HT1080 (cell line): Measurements from ENCODE around the gene ISY1. TPM values are rescaled to one million over a fixed set of nuclear protein-coding genes. Genes with fewer than 3 reads are reported as not detected.
"Not testable (repeated sequence)": the region's sequence is repeated elsewhere in the genome, so short reads cannot be mapped to it uniquely, and the experiment has no call there.

Source experiments
- DNase-seq: peaks from one replicate; pipeline ENCODE4 v3.0.0-alpha.2; 2015; ENCODE audit warnings: low read depth
- total RNA-seq: library from RNA; depleted of rRNA; stranded (reverse); fragments of >200 nt; shearing (Covaris generic); gene quantifications from 2 replicates; pipeline ENCODE4 v1.2.3, GENCODE V29; 2014

ISY1 gene
- total RNA-seq, 1 experiment from 2014 or later: 88.6 TPM

DNA sequence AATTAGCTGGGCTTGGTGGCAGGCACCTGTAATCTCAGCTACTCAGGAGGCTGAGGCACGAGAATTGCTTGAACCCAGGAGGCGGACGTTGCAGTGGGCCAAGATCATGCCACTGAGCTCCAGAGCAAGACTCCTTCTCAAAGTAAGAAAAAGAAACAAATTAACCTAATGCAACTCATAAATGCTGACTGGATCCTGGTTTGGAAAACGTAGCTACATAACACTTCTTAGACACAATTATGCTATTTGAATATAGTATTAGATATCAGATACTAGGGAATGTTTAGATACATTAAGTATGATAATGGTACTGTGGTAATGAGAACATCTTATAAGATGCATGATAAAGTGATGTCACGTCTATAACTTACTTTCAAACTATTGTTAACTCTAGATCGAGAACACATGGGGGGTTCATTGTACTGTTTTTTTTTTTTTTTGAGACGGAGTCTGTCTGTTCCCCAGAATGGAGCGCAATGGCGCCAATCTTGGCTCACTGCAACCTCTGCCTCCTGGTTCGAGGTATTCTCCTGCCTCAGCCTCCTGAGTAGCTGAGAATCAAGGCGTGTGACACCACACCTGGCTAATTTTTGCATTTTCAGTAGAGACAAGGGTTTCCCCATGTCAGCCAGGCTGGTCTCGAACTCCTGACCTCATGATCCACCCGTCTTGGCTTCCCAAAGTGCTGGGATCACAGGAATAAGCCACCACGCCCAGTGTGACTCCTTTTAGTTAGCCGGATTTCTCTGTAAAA lies 5.9 kb upstream of the ISY1 start:
- DNase-seq: no peak

DNA sequence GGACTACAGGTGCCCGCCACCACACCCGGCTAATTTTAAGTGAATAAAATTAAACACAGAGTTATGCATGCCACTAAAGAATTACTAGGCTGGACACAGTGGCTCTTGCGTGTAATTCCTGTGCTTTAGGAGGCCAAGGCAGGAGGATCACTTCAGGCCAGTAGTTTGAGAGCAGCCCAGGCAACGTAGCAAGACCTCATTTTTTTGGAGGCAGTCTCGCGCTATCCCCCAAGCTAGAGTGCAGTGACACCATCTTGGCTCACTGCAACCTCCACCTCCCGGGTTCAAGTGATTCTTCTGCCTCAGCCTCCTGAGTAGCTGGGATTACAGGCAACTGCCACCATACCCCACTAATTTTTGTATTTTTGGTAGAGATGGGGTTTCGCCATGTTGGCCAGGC lies 4.7 kb upstream of the ISY1 start:
- not testable (repeated sequence) for DNase-seq

- DNase-seq: no peak
These were observed 3.6 kb upstream of the ISY1 start for GRCh38 chr3:129164500-129164899.

- DNase-seq: peak; percentile 28
These were observed 2.1 kb upstream of the ISY1 start for GRCh38 chr3:129162729-129163579.

GRCh38 chr3:129161860-129162271 lies 1.0 kb upstream of the ISY1 start:
- DNase-seq: peak; percentile 48

- no peak for DNase-seq
These were observed 16.1 kb downstream of the ISY1 start for GRCh38 chr3:129144786-129145185.

DNA sequence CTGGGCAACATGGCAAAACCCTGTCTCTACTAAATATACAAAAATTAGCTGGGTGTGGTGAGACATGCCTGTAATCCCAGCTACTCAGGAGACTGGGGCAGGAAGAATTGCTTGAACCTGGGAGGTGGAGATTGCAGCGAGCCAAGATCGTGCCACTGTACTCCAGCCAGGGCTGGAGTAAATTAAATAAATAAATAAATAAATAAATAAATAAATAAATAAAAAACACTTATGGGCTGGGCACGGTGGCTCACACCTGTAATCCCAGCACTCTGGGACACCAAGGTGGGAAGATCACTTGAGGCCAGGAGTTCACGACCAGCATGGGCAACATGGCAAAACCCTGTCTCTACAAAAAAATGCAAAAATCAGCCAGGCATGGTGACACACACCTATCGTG lies 19.9 kb downstream of the ISY1 start:
- not testable (repeated sequence) for DNase-seq

DNA sequence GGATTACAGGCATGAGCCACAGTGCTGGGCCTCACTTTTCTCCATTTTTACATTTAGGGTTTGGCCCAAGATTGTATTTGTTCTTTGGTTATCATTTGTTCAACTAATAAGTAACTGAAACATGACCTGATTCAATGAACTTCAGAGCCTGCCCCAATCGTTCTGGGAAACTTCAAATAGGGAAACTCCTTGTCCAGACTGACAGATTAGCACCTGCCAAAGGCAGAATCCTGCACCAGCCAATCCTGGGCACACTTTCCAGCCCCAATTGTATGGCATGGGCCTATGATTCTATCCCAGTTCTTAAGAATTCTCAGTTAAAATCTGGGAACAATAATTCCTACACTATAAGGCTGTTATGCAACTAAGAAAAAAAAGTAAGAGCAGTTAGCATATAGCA lies 21.0 kb downstream of the ISY1 start:
- no peak for DNase-seq

GRCh38 chr3:129136275-129136674 lies 24.6 kb downstream of the ISY1 start:
- not testable (repeated sequence) for DNase-seq

DNA sequence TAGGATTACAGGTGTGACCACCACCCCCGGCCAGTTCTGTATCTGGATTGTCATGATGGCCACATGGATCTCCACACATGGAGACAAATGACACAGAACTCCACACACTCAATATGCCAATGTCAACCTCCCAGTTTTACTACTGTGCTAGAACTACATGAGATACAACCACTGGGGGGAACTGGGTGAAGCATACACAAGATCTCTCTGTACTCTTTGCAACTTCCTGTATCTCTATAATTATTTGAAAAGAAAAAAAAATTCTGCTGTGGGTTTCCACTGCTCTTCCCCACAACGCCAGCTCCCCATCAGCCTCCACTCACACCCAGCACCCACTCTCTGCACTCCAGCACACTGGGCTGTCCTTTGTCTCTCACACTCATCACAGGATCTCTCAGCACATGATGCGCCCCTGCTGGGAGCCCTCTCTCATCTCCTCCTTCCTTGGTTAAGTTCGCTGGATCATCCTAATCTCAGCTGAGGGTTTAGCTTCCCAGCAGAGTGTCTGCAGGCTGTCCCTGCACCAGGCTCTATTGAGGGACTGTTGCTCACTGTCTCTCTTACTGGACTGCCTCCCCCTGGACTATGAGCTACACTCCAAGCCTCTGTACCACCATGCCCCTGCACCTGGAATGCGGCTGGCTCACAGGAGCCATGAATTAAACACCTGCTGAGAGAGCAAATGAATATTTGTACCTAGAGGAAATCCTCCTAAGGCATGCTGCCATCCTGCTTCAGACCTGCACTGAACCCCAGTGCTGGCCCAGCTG lies 28.6 kb downstream of the ISY1 start:
- no peak for DNase-seq

- DNase-seq: no peak
These were observed 29.3 kb downstream of the ISY1 start for GRCh38 chr3:129131465-129132088.

DNA sequence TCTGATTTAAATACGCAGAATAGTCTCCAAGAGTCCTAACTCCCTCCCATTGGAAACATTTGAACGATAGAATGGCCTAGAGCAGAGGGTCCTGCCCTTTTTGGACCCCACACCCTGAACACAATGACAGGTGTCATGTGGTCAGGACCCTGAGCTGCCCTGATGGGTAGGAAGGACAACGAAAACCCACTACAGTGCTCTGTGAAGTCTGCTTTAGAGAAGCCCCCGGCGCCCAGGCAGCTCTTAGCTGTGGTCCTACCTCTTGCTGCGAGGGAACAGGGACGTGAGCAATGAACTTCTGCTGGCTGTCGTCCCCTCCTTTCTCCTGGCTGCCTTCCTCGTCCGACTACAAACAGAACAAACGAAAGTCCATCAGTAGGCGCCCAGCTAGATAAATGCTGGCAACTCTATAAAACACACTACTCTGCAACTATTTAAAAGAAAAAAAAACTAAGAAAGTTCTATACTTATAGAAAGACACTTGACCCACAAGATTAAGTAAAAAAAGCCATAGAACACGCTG lies 30.5 kb downstream of the ISY1 start:
- DNase-seq: no peak

GRCh38 chr3:129128357-129129155 lies 32.3 kb downstream of the ISY1 start:
- DNase-seq: no peak

DNA sequence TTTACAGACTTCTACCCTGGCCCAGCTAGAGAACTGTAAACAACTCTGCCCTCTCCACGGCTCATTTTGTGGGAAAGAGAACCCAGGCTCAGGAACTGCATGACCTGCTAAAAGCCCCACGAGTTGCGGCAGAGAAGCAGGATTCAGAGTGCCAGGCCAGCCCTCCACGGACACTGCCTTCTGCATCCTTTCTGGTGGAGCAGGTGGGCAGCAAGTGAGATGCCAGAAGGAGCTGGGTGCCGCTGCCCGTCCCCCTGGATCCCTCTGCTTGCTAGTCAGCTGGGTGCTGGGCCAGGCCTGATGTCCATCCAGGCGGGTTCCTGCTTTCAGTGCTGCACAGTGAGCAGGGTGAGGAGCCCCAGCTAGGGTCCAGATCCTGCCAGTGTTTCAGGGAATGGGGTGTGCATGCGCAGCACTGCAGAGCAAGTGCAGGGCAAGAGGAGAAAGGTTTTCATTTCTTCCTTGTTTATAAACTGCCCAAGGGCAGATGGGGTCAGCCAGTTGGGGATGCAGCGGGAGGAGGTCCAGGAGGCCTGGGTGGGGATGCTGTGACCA lies 34.1 kb downstream of the ISY1 start:
- DNase-seq: no peak

GRCh38 chr3:129123314-129124060 lies 37.4 kb downstream of the ISY1 start:
- DNase-seq: no peak

- DNase-seq: no peak
These were observed 38.4 kb downstream of the ISY1 start for GRCh38 chr3:129122412-129123011.

DNA sequence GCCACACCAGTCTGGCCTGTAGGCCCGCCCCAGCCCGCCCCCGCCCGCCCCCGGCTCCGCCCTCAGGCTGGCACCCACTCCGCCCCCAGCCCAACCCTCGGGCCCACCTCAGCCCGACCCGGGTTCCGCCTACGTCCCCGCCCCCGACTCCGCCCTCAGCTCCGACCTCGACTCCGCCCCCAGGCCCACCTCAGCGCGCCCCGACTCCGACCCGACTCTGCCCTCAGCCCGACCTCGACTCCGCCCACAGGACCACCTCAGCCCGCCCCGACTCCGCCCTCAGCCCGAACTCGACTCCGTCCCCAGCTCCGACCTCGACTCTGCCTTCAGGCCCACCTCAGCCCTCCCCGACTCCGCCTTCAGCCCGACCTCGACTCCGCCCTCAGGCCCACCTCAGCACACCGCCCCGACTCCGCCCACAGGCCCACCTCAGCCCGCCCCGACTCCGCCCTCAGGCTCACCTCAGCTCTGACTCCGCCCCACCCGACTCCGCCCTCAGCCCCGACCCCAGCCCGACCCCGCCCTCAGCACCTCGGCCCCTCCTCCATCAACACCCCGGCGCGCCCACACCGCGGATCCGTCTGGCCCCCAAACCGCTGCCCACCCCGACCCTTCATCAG lies 39.0 kb downstream of the ISY1 start, which contains the start of gene RAB43:
TSS of gene RAB43 (minus strand) at position 13 of the 620 bp plus-strand sequence. CDS start 315 bp downstream, outside the sequence.
- peak; percentile 76 for DNase-seq
